Activated naive CD4-positive, alpha-beta T cell (primary cell): ENCODE results near the gene FFAR3.

ENCODE experiments used
- DNase-seq, 4 experiments: peaks; one replicate each; lab custom pipeline; 2025; lab: John Stamatoyannopoulos, UW

FFAR3 gene

DNA sequence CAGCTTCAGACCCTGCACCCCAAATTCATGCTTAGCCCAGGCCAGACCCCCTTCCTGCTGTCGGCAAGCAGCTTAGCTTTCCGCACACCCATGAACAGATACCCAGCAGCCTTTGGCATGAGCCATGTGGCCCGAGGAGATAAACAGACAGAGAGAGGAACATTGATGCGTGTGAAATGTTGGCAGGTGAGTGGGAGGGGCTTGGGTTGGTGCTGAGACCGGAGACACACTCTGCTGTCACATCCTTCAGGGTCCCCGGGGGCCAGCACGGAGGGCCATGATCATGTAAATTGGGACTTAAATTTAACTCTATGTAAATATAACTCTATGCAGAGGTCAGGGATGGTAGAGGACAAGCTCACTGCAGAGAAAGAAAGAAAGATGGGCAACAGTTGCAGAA is 27.8 kb upstream of the FFAR3 start:
- no peak for DNase-seq

DNA sequence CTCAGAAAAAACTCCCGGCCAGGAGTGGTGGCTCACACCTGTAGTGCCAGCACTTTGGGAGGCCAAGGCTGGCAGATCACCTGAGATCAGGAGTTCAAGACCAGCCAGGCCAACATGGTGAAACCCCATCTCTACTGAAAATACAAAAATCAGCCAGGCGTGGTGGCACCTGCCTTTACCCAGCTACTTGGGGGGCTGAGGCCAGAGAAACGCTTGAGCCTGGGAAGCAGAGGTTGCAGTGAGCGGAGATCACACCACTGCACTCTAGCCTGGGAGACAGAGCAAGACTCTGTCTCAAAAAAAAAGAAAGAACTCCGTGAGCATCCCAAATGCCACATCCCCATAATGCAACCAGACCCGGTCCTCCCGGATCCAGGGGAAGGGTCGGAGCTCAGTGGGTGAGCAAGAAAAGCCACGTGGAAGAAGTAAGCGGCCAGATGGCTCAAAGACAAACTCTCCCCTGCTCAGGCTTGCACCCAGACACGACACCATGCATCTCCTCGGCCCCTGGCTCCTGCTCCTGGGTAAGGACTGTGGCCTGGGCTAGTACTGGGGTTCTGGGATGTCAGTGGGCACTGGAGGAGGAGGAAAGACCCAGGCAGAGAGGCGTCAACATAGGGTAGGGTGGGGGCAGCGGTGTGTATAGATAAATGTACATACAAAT is 26.6 kb upstream of the FFAR3 start:
- no peak for DNase-seq

- peak in 1 of 4 experiments; percentile 35 for DNase-seq
Observed at GRCh38 chr19:35332817-35333216, 25.4 kb upstream of the FFAR3 start.

GRCh38 chr19:35334144-35334753 is 24.0 kb upstream of the FFAR3 start:
- DNase-seq: no peak

- DNase-seq: no peak
Observed at GRCh38 chr19:35336166-35336955, 21.9 kb upstream of the FFAR3 start.

DNA sequence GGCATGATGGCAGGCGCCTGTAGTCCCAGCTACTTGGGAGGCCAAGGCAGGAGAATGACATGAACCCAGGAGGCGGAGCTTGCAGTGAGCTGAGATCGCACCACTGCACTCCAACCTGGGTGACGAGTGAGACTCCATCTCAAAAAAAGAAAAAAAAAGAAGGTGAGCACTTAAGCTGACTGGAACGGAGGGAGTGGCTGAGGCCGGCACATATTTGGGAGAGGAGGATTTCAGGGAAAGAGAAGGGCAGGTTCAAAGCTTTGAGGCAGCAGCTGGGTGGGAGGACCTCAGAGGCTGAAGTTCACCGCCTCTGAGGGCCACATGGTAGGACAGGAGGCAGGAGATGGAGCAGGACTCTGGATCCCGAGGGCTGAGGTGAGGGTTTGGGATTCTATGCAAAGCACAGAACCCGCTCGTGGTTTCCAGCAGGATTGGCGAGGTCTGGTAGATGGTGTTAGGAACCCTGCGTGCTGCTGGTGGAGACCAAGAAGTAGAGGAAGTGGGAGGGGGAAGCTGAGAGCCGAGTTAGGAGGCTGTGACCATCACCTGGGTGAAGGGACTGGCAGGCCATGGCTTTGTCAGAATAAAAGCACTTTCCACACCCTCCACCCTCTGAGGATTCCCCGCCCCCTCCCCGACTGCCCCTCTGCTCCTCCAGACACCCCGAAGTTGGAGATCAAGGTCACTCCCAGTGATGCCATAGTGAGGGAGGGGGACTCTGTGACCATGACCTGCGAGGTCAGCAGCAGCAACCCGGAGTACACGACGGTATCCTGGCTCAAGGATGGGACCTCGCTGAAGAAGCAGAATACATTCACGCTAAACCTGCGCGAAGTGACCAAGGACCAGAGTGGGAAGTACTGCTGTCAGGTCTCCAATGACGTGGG is 20.9 kb upstream of the FFAR3 start:
- no peak for DNase-seq

DNA sequence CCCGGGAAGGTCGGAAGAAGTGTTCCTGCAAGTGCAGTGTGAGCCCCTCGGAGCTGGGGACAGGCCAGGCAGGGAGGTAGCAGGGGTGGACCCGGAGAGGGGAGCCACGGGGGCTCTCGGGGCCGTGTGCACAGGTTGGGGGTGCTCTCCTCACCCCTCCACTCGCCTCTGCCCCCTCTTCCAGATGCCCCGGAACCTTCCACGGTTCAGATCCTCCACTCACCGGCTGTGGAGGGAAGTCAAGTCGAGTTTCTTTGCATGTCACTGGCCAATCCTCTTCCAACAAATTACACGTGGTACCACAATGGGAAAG is 20.3 kb upstream of the FFAR3 start:
- DNase-seq: no peak

GRCh38 chr19:35340431-35340830 is 17.8 kb upstream of the FFAR3 start:
- no peak for DNase-seq

GRCh38 chr19:35341006-35341405 is 17.3 kb upstream of the FFAR3 start:
- DNase-seq: no peak

DNA sequence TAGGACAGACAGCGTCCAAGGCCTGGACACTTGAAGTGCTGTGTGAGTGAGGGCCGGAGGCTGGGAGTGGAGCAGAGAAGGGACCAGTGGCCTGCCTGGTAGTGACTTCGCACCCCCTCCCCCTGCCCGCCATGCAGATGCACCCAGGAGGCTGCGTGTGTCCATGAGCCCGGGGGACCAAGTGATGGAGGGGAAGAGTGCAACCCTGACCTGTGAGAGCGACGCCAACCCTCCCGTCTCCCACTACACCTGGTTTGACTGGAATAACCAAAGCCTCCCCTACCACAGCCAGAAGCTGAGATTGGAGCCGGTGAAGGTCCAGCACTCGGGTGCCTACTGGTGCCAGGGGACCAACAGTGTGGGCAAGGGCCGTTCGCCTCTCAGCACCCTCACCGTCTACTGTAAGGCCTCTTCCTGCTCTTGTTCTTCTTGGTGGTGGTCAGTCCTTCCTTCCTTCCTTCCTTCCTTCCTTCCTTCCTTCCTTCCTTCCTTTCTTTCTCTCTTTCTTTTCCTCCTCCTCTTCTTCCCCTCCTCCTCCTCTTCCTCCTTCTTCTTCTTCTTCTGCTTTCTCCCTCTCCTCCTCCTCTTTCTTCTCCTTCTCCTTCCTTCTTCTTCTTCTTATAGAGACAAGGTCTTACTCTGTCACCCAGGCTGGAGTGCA is 16.6 kb upstream of the FFAR3 start:
- no peak for DNase-seq

- no peak for DNase-seq
Observed at GRCh38 chr19:35342430-35342829, 15.8 kb upstream of the FFAR3 start.

DNA sequence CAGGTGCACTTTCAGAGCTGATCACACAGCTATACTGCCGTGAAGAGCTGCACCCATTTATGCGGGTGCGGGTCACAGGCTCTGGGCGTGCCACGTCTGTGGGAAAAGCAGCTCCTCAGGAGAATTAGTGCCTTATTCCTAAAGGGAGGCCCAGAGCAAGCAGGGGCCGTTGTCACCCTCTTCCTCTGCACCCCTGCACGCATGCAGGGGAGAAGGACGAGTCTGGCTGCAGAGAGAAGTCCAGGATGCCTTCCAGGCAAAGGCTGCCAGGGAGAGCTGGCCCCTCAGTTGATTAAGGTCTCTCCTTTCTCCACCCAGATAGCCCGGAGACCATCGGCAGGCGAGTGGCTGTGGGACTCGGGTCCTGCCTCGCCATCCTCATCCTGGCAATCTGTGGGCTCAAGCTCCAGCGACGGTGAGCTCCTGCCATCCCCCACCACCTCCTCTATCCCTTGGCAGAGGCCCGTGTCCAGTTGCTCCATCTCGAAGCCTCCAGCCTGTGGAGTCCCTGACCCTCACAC is 13.7 kb upstream of the FFAR3 start:
- no peak for DNase-seq

DNA sequence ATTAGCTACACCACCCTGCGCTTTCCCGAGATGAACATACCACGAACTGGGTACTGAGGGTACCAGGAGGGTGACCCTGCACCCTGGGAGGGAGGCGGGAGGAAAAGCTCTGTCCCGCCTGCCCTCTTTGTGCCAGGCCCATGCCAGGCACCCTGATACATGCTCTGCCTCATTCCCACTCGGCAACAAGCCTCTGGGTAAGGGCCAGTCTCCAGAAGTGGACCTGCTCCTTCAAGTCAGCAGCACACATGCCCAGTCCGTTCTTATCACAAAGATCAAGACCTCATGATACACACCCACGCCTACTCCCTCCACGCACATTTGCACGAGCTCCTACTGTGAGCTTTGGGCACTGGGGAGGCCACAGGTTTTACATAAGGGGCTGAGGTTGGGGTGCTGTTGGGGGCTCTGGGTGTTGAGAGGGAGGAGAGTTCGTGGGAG is 12.6 kb upstream of the FFAR3 start:
- no peak for DNase-seq

- peak in 2 of 4 experiments; percentile 30 to 52 for DNase-seq
Observed at GRCh38 chr19:35346193-35347052, 11.8 kb upstream of the FFAR3 start.

DNA sequence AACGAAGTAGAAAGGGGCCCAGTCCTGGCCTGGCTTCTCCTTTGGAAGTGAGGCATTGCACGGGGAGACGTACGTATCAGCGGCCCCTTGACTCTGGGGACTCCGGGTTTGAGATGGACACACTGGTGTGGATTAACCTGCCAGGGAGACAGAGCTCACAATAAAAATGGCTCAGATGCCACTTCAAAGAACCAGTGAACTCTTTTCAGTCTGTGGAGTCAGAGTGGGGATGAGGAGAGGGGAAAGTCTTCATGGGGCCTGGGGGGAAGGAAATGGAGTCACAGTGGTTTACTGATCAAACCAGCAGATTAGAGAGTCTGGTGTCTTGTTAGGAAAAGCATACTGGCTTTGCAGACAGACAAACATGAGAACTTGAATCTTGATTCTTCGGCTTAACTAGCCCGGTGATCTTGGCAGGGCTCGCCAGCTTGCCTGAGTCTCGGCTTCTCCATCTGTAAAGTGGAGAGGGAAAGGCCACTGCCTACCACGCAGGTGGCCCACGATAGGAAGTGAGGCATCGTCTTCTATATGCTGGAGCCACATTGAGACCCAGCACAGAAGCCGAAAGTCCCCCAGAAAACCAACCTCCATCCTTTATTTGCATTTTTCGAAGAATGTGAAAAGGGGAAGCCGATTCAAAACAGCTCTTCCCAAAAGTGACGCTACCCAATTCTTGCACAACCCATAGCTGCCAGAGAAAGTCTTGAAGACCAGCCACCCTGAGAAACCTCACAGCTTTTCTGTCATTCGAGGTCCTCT is 10.9 kb upstream of the FFAR3 start, which contains the start of gene FFAR1:
Gene FFAR1 (plus strand): TSS at position 732 of the 759 bp plus-strand sequence. CDS start 3,650 bp downstream, outside the sequence.
- DNase-seq: no peak

GRCh38 chr19:35347930-35348298 is 10.3 kb upstream of the FFAR3 start:
- DNase-seq: no peak

DNA sequence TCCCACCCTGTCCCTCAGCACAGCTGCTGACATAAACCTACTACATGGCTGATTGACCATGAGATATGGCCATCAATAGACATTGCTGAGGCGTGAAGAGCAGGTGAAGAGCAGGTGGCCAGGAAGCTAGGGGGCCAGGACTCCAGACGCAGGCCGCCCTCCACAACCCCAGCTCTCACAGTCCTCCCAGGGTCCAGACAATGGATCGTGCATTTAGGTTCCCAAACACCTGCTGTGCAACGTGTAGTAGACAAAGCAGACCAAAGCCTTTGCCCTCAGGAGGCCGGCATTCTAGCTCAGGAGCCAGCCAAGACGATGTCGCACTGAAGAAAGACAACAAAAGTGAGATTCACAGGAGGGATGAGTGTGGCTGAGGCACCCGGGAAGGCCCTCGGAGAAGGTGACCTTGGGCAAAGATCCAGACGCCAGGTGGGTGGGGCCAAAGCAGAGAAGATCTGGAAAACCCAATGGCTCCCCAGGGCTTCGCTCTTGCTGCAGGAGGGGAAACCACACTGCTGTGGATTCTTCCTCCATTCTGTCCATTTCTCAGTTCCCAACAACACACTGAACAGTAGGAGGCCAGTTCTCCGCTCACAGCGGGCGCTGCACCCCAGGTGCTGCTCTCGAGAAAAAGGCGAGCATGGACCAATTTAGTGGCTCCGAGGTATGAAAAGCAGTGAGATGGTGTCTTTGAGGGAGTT is 9.2 kb upstream of the FFAR3 start:
- no peak for DNase-seq

GRCh38 chr19:35349614-35350521 is 8.4 kb upstream of the FFAR3 start:
- no peak for DNase-seq
